Activated CD8-positive, alpha-beta T cell treated with anti-CD3 and anti-CD28 coated beads for 36 hours (primary cell): ENCODE data around the gene TBC1D3B. TPM values are rescaled to one million over a fixed set of nuclear protein-coding genes. Genes with fewer than 3 reads are reported as not detected.
A peak's percentile ranks its signal among the peaks of the same experiment; 100 is the strongest.
"Not testable (repeated sequence)": the region's sequence is repeated elsewhere in the genome, so short reads cannot be mapped to it uniquely, and the experiment has no call there.

Experiments used
- ATAC-seq: fragments of 200-7000 bp; cut with Tn5 transposase; one replicate; pipeline ENCODE4 v1.10.0; 2021; ENCODE audit warnings: mild to moderate bottlenecking, moderate library complexity
- CTCF ChIA-PET: fragments of 350-600 bp; sonication (Branson Sonifier 250); formaldehyde crosslinking; loops from one replicate; lab custom pipeline; 2021; ENCODE audit warnings: antibody characterized with exemption; lab: Charles Lee
- POLR2A ChIA-PET: fragments of 350-600 bp; sonication (Branson Sonifier 250); formaldehyde crosslinking; loops from one replicate; lab custom pipeline; 2021; ENCODE audit warnings: antibody characterized with exemption; lab: Charles Lee
- DNase-seq: peaks from one replicate; pipeline ENCODE4 v3.0.0-alpha.2; 2020
- H3K27ac Mint-ChIP-seq: one replicate; pipeline ENCODE4 v1.8.0; 2021; ENCODE audit warnings: mild to moderate bottlenecking, mixed read lengths
- H3K27me3 Mint-ChIP-seq: one replicate; pipeline ENCODE4 v1.8.0; 2021; ENCODE audit warnings: mixed read lengths
- H3K36me3 Mint-ChIP-seq: one replicate; pipeline ENCODE4 v1.8.0; 2021; ENCODE audit warnings: low read depth, mixed read lengths
- H3K4me1 Mint-ChIP-seq: one replicate; pipeline ENCODE4 v1.8.0; 2021; ENCODE audit warnings: low read depth, mixed read lengths
- H3K4me3 Mint-ChIP-seq: one replicate; pipeline ENCODE4 v1.8.0; 2021; ENCODE audit warnings: mild to moderate bottlenecking, moderate library complexity, mixed read lengths
- H3K9me3 Mint-ChIP-seq: one replicate; pipeline ENCODE4 v1.8.0; 2021; ENCODE audit warnings: mixed read lengths
- CTCF ChIP-seq: fragments of 200-600 bp; IDR thresholded peaks from one replicate; pipeline ENCODE4 v1.8.0; 2022; ENCODE audit warnings: antibody characterized with exemption, mild to moderate bottlenecking
- intact Hi-C: fragments of 100-400 bp; cut with micrococcal nuclease; formaldehyde crosslinking; loops from one replicate; pipeline ENCODE4 v1.10.0; 2022
- total RNA-seq, 2 experiments: library from RNA; stranded (reverse); gene quantifications; one replicate each; pipeline ENCODE4 v1.2.3, GENCODE V29; 2021

The TBC1D3B gene
- total RNA-seq, 2 experiments from 2014 or later, result 6.6 to 9.0 TPM

GRCh38 chr17:36124879-36125824 lies 51.3 kb downstream of the TBC1D3B start:
- H3K27ac Mint-ChIP-seq, result no peak overlapping the region
- ChIA-PET CTCF (interaction anchor here (3.8 kb wide), 1 partner anchor 24 kb away, joined by 19 read pairs; no protein-coding TSS in a partner anchor), POLR2A (interaction anchor here (1.0 kb wide), 1 partner anchor 9 kb away, joined by 3 read pairs; no protein-coding TSS in a partner anchor)
- no peak for TF ChIP-seq CTCF
- ATAC-seq, result no peak
- peaks cover 8% of the 10 kb centered on the region for H3K36me3 Mint-ChIP-seq
- DNase-seq, result no peak
- intact Hi-C loops, result no loop called here
- no peak overlapping the region for H3K4me3 Mint-ChIP-seq
- H3K9me3 Mint-ChIP-seq, result peaks cover 16% of the 10 kb centered on the region
- peaks cover 26% of the 10 kb centered on the region for H3K4me1 Mint-ChIP-seq
- H3K27me3 Mint-ChIP-seq, result peaks cover 2% of the 10 kb centered on the region

GRCh38 chr17:36123431-36123830 lies 53.0 kb downstream of the TBC1D3B start:
- intact Hi-C loops, result no loop called here
- DNase-seq (no peak), ATAC-seq (no peak)
- CTCF ChIA-PET, result interaction anchor here (0.7 kb wide), 1 partner anchor 148 kb away, joined by 3 read pairs; no protein-coding TSS in a partner anchor
- peaks cover 16% of the 10 kb centered on the region for H3K9me3 Mint-ChIP-seq
- TF ChIP-seq CTCF, result no peak
- POLR2A ChIA-PET, result no interaction called here
- H3K27me3 Mint-ChIP-seq, result no peaks in the 10 kb centered on the region
- H3K27ac Mint-ChIP-seq, result no peak overlapping the region
- peaks cover 8% of the 10 kb centered on the region for H3K36me3 Mint-ChIP-seq
- H3K4me1 Mint-ChIP-seq, result peaks cover 33% of the 10 kb centered on the region
- no peak overlapping the region for H3K4me3 Mint-ChIP-seq

- not testable (repeated sequence) for H3K27me3 Mint-ChIP-seq
Measured at GRCh38 chr17:36121099-36121498, 55.3 kb downstream of the TBC1D3B start.

GRCh38 chr17:36120221-36120620 lies 56.2 kb downstream of the TBC1D3B start:
- no peak overlapping the region for H3K27ac Mint-ChIP-seq
- no peak for ATAC-seq
- CTCF ChIA-PET, result interaction anchor here (4.6 kb wide), 1 partner anchor 29 kb away, joined by 19 read pairs; no protein-coding TSS in a partner anchor
- no peak for TF ChIP-seq CTCF
- no peaks in the 10 kb centered on the region for H3K27me3 Mint-ChIP-seq
- peaks cover 37% of the 10 kb centered on the region for H3K4me1 Mint-ChIP-seq
- H3K4me3 Mint-ChIP-seq, result no peak overlapping the region
- DNase-seq, result no peak
- intact Hi-C loops, result no loop called here
- no peaks in the 10 kb centered on the region for H3K36me3 Mint-ChIP-seq
- peaks cover 6% of the 10 kb centered on the region for H3K9me3 Mint-ChIP-seq
- POLR2A ChIA-PET, result interaction anchor here (2.0 to 2.2 kb wide), 2 partner anchors 14 to 31 kb away, joined by 5 to 7 read pairs; no protein-coding TSS in a partner anchor

More at GRCh38 chr17:36121099-36121498, 55.3 kb downstream of the TBC1D3B start:
- POLR2A ChIA-PET, intact Hi-C loops, H3K36me3 Mint-ChIP-seq, H3K4me3 Mint-ChIP-seq, CTCF ChIA-PET, ATAC-seq, H3K27ac Mint-ChIP-seq, DNase-seq: not testable (repeated sequence)
- Mint-ChIP-seq H3K4me1 (peaks cover 38% of the 10 kb centered on the region), H3K9me3 (peaks cover 14% of the 10 kb centered on the region)

GRCh38 chr17:36118477-36119353 lies 57.7 kb downstream of the TBC1D3B start:
- no peaks in the 10 kb centered on the region for H3K36me3 Mint-ChIP-seq
- DNase-seq (peak; percentile 18), ATAC-seq (no peak)
- intact Hi-C loops, result no loop called here
- ChIA-PET POLR2A (interaction anchor here (0.6 to 2.2 kb wide), 8 partner anchors 9 to 32 kb away, joined by 3 to 7 read pairs (median 4); partner anchors contain the start of genes CCL3 and CCL4), CTCF (interaction anchor here (0.9 to 4.6 kb wide), 6 partner anchors 13 to 149 kb away, joined by 3 to 32 read pairs (median 6); no protein-coding TSS in a partner anchor)
- H3K9me3 Mint-ChIP-seq, result peaks cover 5% of the 10 kb centered on the region
- H3K4me3 Mint-ChIP-seq, result peak overlapping the region; percentile 31
- H3K4me1 Mint-ChIP-seq, result peaks cover 37% of the 10 kb centered on the region
- no peak for TF ChIP-seq CTCF
- peak overlapping the region; percentile 89 for H3K27ac Mint-ChIP-seq
- H3K27me3 Mint-ChIP-seq, result no peaks in the 10 kb centered on the region
